Activated CD4-positive, CD25-positive, alpha-beta regulatory T cell treated with anti-CD3 and anti-CD28 coated beads, Interleukin-2, amount 50 U/mL, for 24 hours (primary cell): ENCODE measurements around the gene KTI12.
"Not testable (repeated sequence)": the region's sequence is repeated elsewhere in the genome, so short reads cannot be mapped to it uniquely, and the experiment has no call there.

Experiments
- ATAC-seq, 2 donors: fragments of 150-1000 bp; cut with Tn5 transposase; one replicate each; pipeline ENCODE4 v1.10.0; 2021; ENCODE audit warnings: mild to moderate bottlenecking in 1 of 2, moderate library complexity in 1 of 2

Gene KTI12

DNA sequence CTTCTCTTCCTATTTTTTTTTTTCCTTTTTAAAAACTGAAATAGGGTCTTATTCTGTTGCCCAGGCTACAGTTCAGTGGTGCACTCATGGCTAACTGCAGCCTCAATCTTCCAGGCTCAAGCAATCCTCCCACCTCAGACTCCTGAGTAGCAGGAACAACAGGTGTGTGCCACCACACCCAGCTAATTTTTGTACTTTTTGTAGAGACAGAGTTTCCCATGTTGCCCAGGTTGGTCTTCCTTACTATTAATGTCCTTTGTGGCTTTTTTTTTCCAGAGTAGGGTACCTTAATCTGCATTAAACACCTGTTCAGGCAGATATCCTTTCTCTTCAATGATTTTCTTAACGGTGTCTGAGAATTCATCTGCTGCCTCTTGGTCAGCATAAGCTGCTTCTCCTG, 4.3 kb upstream of the KTI12 start:
- ATAC-seq, result no peak

DNA sequence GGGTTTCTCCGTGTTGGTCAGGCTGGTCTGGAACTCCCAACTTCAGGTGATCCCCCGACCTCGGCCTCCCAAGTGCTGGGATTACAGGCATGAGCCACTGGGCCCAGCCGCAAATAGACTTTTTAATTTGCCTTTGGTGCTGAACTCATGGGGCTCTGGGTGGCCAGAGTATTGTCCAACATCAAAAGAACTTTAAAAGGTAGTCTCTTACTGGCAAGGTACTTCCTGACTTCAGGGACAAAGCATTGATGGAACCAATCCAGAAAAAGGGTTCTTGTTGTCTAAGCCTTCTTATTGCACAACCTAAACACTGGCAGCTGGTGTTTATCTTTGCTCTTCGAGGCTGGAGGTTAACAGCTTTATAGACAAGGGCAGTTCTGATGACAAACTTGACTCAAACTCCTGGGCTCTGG, 3.8 kb upstream of the KTI12 start:
- no peak for ATAC-seq

- no peak for ATAC-seq
These were observed 407 bp upstream of the KTI12 start for GRCh38 chr1:52034050-52034384.

DNA sequence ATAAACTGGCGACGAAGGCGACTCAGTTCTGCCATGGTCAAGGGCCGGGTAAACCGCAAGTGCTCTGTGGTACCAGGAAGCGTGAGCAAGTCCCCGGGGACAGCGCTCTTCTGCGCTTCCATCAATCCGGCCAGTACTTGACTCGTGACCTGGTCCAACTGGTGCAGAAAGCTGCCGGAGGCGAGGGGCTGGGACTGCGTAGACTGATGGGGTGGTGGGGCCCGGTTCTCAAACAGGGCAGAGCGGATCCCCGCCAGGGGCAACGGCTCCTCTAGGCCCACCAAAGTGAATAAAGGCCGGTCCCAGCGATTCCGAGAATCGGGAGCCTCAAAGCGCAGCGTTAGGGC, 852 bp downstream of the KTI12 start:
- no peak for ATAC-seq

DNA sequence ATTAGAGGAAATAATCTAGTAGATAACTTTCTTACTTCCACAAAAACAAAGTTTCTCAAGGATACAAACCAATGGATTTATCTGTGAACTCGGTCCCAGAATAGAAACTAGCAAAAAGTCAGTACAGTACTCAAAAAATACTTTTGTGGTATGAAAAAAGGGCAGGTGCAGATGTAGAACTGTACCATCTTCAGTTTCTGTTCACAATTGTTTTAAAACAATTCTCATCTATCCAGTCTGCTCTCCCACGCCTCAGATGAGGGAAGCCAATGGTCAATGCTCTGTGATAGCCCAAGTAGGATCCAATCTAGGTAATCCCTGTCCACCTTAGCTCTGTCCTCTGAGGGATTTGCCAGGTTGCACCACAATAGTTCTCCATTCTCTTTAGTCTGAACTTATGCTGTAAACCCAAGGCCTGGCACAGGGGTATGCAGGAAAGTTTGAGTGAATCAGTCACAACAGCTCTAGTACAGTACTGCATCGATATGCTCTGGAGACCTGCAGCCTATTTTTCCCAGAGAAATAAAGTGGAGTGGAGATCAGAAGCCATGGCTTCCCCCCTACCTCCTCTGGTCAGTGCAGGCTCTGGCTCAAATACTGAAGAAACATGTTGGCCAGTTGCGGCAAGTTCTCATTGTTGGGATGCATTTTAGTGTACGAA, 1.4 kb downstream of the KTI12 start:
- no peak for ATAC-seq

DNA sequence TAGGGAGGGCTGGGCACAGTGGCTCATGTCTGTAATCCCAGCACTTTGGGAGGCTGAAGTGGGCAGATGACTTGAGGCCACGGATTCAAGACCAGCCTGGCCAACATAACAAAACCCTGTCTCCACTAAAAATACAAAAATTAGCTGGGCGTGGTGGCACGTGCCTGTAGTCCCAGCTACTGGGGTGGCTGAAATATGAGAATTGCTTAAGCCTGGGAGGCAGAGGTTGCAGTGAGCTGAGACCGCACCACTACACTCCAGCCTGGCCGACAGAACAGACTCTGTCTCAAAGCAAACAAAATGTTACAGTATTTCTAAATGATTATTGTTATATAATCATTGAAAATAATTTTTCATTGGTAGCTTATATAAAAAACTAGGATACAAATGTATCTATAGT, 4.8 kb downstream of the KTI12 start:
- ATAC-seq, result not testable (repeated sequence)

DNA sequence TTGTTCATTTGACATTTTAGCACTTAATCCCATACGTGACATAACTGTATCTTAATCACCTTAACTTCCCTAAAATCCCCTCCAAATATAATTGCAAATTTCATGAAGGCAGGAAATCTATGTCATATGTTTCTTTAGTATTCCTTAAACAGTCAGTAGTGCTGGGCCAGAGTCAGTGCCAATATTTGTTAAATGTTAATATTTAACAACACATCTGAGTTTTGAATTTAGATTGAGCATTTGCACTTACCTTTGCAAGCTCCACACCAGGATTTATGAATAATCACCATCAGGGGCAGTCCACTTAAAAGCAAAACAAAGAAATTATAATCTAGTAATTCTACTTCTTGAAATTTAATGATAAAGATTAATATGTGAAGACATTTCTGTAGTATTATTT, 5.3 kb downstream of the KTI12 start:
- no peak for ATAC-seq

DNA sequence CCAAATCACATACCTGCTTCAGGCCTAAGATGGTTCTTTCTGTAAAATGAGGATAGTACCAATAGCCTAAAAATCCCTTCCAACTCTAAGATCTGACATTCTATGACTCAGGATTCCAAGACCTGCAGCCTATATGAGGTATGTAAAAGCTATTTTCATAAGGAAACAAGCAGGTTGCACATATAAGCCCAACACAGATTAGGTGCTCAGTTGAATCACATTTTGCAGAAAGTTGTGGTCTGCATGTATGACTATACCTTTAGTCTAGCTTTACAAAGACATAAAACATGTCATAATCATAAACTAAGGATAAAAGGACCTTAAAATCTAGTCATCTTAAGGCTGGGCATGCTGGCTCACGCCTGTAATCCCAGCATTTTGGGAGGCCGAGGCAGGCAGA, 7.3 kb downstream of the KTI12 start:
- no peak for ATAC-seq

- ATAC-seq, result no peak
These were observed 11.5 kb downstream of the KTI12 start for GRCh38 chr1:52022133-52022532.

DNA sequence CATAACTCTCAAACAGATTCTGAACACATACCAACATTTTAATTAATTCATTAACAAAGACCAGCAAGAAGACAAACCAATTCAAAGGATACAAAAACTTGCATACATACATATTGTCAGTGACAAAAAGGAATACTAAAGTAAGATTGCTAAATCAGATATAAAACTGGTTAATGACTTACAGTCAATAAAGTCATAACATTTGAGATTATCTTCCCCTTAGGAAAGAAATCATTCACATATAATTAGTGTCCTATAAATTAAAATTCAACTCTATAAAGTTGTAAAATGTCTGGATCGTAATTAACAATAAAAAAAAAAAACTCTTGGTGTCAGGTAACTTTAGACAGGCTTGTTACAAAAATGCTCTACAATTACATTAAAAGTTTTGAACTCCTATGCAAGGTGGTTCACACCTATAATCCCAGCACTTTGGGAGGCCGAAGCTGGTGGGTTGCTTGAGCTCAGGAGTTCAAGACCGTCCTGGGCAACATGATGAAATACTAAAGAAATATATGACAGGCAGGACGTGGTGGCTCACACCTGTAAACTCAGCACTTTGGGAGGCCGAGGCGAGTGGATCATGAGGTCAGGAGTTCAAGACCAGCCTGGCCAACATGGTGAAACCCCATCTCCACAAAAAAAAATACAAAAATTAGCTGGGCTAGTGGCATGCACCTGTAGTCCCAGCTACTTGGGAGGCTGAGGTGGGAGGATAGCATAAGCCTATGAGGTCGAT, 25.4 kb downstream of the KTI12 start:
- no peak for ATAC-seq

DNA sequence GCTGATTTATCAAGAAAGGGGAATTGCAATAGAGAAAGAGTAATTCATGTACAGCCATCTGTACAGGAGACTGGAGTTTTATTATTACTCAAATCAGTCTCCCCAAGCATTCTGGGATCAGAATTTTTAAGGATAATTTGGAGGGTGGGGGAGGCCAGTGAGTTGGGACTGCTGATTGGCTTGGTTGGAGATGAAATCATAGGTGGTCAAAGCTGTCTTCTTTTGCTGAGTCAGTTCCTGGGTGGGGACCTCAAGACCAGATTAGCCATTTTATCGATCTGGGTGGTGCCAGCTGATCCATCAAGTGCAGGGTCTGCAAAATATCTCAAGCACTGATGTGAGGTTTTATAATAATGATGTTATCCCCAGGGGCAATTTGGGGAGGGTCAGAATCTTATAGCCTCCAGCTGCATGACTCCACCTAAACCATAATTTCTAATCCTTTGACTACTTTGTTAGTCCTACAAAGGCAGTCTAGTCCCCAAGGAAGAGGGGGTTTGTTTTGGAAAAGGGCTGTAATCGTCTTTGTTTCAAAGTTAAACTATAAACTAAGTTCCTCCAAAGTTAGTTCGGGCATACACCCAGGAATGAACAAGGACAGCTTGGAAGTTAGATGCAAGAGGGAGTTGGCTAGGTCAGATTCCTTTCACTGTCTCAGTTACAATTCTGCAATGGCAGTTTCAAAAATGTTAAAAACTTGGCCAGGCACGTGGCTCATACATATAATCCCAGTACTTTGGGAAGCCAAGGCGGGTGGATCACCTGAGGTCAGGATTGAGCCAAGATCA, 26.2 kb downstream of the KTI12 start:
- ATAC-seq, result no peak

DNA sequence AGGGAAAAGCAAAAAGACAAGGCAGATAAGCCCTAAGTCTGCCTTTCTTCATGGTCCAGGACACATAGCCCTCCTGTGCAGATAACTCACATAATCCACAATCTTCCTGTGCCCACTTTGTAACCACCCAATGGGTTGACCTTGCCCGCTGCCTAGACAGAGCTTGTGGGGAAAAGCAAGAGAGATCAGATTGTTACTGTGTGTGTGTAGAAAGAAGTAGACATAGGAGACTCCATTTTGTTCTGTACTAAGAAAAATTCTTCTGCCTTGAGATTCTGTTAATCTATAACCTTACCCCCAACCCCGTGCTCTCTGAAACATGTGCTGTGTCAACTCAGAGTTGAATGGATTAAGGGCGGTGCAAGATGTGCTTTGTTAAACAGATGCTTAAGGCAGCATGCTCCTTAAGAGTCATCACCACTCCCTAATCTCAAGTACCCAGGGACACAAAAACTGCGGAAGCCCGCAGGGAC, 27.5 kb downstream of the KTI12 start:
- ATAC-seq, result not testable (repeated sequence)

GRCh38 chr1:52005548-52005947, 28.1 kb downstream of the KTI12 start:
- ATAC-seq, result not testable (repeated sequence)

GRCh38 chr1:52003877-52004276, 29.7 kb downstream of the KTI12 start:
- ATAC-seq, result no peak

GRCh38 chr1:52002038-52002917, 31.3 kb downstream of the KTI12 start:
- peak; percentile 85 to 88 for ATAC-seq

- no peak for ATAC-seq
These were observed 34.9 kb downstream of the KTI12 start for GRCh38 chr1:51998701-51999100.

GRCh38 chr1:51997974-51998382, 35.6 kb downstream of the KTI12 start:
- no peak for ATAC-seq

DNA sequence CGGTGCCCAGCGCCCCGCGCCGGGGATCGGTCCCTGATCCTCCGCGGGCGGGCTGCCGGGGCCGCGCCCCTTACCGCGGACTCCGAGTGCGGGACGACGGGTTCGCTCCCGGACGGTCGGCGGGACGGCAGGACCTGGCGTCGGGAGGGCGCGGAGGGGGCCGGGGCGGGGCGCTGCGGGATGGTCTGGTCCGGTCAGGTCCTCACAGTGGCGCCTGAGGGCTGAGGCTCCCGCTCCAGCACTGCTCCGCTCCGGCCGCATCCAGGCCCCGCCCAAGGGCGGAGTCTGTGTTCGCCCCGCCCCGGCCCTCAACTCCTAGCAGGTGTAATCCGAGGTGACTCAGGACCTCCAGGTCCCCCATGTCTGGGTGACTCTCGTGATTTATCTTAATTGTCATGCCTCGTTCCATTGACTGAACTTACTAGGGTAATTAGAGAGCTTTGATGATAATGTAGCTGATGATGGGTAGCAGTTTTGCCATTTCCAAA, 43.1 kb downstream of the KTI12 start, which contains the start of gene RAB3B:
TSS of gene RAB3B (minus strand) at position 223 of the 488 bp plus-strand sequence. CDS start 13,583 bp downstream, outside the sequence.
- ATAC-seq, result peak; percentile 99

DNA sequence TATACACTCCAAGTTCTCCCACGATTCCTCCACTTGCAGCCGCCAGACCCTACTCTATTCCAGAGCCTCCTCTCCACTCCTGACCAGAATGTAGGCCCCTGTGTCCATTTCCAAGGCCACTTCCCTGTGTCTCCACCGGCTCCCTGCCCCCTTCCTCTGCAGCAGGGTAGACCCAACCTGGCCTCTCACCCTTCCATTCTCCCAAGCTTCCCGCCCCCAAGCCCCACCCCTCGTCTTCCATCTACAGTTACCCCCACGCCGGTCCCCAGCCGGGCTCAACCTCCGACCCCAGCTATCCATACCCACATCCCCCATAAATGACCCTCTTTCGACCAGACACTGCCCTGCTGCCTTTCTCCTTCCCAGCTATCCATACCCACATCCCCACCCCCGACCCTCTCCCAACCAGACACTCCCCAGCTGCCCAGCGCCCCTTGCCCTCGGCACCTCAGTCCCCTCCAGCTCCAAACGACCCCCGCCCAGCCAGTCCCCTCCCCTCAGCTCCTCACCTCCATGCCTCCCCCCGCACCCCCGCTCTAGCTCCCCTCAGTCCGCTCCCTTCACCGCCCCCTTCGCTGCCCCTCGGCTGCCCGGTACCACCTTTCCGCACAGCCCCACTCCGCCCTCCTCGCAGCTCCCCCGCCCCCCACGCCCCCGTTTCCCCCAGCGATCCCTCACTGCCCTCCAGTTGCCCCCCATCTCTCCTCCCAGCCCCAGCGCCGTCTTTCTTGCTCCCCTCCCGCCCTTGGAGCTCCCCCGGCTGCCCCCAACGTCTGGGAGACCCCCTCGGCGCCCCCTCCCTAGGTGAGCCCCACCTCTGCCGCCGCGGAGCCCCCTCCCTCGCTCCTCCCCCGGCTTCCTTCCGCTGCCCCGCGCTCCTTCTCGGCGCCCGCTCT, 43.8 kb downstream of the KTI12 start:
- no peak for ATAC-seq

GRCh38 chr1:51988254-51988653, 45.4 kb downstream of the KTI12 start:
- ATAC-seq, result no peak

- ATAC-seq, result no peak
These were observed 46.9 kb downstream of the KTI12 start for GRCh38 chr1:51986718-51987117.
